ENCODE measurements around the gene IRS2.
"Not testable (repeated sequence)": the region's sequence is repeated elsewhere in the genome, so short reads cannot be mapped to it uniquely, and the experiment has no call there.

The IRS2 gene

GRCh38 chr13:109755551-109755950 is 30.8 kb downstream of the IRS2 start:
- DNase-seq, result no peak

- no peak for DNase-seq
Measured at GRCh38 chr13:109751477-109751876, 34.9 kb downstream of the IRS2 start.

GRCh38 chr13:109750221-109750775 is 36.1 kb downstream of the IRS2 start:
- DNase-seq, result no peak

GRCh38 chr13:109749365-109749764 is 37.0 kb downstream of the IRS2 start:
- no peak for DNase-seq

GRCh38 chr13:109748677-109749076 is 37.7 kb downstream of the IRS2 start:
- DNase-seq, result no peak

- no peak for DNase-seq
Measured at GRCh38 chr13:109747524-109747923, 38.9 kb downstream of the IRS2 start.

- no peak for DNase-seq
Measured at GRCh38 chr13:109746364-109746763, 40.0 kb downstream of the IRS2 start.

- DNase-seq, result no peak
Measured at GRCh38 chr13:109745702-109746101, 40.7 kb downstream of the IRS2 start.

- DNase-seq, result no peak
Measured at GRCh38 chr13:109745060-109745459, 41.3 kb downstream of the IRS2 start.

- no peak for DNase-seq
Measured at GRCh38 chr13:109744512-109745051, 41.8 kb downstream of the IRS2 start.

GRCh38 chr13:109743706-109744453 is 42.5 kb downstream of the IRS2 start:
- DNase-seq, result peak; percentile 14

- no peak for DNase-seq
Measured at GRCh38 chr13:109741966-109742365, 44.4 kb downstream of the IRS2 start.

GRCh38 chr13:109740721-109741120 is 45.7 kb downstream of the IRS2 start:
- no peak for DNase-seq

GRCh38 chr13:109740121-109740520 is 46.3 kb downstream of the IRS2 start:
- no peak for DNase-seq

- DNase-seq, result no peak
Measured at GRCh38 chr13:109738298-109738746, 48.1 kb downstream of the IRS2 start.

- no peak for DNase-seq
Measured at GRCh38 chr13:109737606-109738005, 48.8 kb downstream of the IRS2 start.

GRCh38 chr13:109737046-109737573 is 49.3 kb downstream of the IRS2 start:
- no peak for DNase-seq

- no peak for DNase-seq
Measured at GRCh38 chr13:109735436-109735966, 50.9 kb downstream of the IRS2 start.

GRCh38 chr13:109734002-109734785 is 52.2 kb downstream of the IRS2 start:
- DNase-seq, result no peak

- no peak for DNase-seq
Measured at GRCh38 chr13:109733550-109733949, 52.8 kb downstream of the IRS2 start.

- not testable (repeated sequence) for DNase-seq
Measured at GRCh38 chr13:109732470-109733170, 53.8 kb downstream of the IRS2 start.

- DNase-seq, result no peak
Measured at GRCh38 chr13:109730812-109731335, 55.5 kb downstream of the IRS2 start.

All from CD4-positive, alpha-beta T cell treated with Interleukin-6 for 4 hours (primary cell).